Hepatocyte (in vitro differentiated cells): ENCODE results near the gene FLACC1.

Experiments used
- CTCF ChIP-seq: fragments of 200-600 bp; sonication (generic); IDR thresholded peaks from 2 replicates; pipeline ENCODE4 v1.5.1; 2016; ENCODE audit warnings: antibody characterized with exemption, mild to moderate bottlenecking; ENCODE audit not compliant: poor library complexity
- EZH2 ChIP-seq: fragments of 200-600 bp; sonication (generic); IDR thresholded peaks from 2 replicates; pipeline ENCODE4 v1.6.1; 2016; ENCODE audit warnings: antibody characterized with exemption, mild to moderate bottlenecking, borderline replicate concordance

GRCh38 chr2:201362396-201362795 is 5.3 kb upstream of the FLACC1 start:
- TF ChIP-seq CTCF (no peak), EZH2 (no peak)
